ENCODE data around the gene KLHDC7A.

DNA sequence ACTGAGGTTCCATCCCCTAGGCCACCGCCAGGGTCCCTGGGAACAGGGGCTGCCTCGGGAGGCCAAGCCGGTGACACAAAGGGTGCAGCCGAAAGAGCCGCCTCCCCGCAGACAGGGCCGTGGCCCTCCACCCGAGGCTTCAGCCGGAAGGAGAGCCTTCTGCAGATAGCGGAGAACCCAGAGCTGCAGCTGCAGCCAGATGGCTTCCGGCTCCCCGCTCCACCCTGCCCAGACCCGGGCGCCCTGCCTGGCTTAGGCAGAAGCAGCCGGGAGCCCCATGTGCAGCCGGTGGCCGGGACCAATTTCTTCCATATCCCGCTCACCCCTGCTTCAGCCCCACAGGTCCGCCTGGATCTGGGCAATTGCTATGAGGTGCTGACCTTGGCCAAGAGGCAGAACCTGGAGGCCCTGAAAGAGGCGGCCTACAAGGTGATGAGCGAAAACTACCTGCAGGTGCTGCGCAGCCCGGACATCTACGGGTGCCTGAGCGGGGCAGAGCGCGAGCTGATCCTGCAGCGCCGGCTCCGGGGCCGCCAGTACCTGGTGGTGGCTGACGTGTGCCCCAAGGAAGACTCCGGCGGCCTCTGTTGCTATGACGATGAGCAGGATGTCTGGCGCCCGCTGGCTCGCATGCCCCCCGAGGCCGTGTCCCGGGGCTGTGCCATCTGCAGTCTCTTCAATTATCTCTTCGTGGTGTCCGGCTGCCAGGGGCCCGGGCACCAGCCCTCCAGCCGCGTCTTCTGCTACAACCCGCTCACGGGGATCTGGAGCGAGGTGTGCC, 1.4 kb downstream of the KLHDC7A start:
- TF ChIP-seq, protein P1, sequence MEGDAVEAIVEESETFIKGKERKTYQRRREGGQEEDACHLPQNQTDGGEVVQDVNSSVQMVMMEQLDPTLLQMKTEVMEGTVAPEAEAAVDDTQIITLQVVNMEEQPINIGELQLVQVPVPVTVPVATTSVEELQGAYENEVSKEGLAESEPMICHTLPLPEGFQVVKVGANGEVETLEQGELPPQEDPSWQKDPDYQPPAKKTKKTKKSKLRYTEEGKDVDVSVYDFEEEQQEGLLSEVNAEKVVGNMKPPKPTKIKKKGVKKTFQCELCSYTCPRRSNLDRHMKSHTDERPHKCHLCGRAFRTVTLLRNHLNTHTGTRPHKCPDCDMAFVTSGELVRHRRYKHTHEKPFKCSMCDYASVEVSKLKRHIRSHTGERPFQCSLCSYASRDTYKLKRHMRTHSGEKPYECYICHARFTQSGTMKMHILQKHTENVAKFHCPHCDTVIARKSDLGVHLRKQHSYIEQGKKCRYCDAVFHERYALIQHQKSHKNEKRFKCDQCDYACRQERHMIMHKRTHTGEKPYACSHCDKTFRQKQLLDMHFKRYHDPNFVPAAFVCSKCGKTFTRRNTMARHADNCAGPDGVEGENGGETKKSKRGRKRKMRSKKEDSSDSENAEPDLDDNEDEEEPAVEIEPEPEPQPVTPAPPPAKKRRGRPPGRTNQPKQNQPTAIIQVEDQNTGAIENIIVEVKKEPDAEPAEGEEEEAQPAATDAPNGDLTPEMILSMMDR (IDR thresholded peaks at IDR 0.05) = no peak
- TF ChIP-seq POLR2A (IDR thresholded peaks at IDR 0.05) = no peak
- TF ChIP-seq POLR2AphosphoS5 (IDR thresholded peaks at IDR 0.05) = no peak

Data from suprapubic skin (tissue), 4 donors.